HG02884 (cell line): Measurements from ENCODE around the gene SH3TC1.

Source experiments
- ATAC-seq: cut with Tn5 transposase; IDR thresholded peaks from one replicate; pipeline ENCODE4 v1.9.1; 2021; ENCODE audit warnings: mild to moderate bottlenecking, moderate library complexity; ENCODE audit not compliant: unreplicated experiment

Gene SH3TC1

DNA sequence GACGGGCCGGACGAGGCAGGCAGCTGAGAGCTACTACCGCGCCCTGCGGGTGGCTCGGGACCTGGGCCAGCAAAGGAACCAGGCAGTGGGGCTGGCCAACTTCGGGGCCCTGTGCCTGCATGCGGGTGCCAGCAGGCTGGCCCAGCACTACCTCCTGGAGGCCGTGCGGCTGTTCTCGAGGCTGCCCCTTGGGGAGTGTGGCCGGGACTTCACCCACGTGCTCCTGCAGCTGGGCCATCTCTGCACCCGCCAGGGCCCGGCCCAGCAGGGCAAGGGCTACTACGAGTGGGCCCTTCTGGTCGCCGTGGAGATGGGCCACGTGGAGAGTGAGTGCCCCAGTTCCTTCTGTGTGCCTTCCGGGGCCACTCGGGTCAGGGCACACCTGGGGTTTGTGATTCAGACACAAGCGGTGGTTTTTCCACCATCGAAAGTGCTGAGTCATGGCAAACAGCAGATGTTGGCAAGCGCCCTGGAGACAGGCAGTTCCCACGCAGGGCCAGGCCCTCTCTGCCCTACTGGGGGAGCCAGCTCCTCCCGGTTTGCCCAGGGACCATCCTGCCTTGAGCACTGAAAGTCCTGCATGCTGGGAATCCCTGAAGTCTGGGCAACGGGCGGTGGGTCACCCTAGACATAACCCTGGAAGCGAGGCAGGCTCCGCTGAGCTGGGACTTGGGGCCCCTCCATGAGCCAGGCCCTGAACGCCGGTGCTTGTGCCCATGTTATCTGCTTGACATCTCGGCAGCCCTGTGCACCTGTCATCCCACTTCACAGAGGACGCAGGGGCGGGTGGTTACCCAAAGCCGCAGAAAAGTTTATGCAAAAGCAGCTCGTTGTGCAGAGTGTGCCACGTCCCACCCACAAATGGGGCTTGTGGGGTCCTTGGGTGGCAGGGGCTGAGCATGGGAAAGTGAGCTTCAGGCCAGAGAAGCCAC, 29.5 kb downstream of the SH3TC1 start:
- ATAC-seq = peak; percentile 70

DNA sequence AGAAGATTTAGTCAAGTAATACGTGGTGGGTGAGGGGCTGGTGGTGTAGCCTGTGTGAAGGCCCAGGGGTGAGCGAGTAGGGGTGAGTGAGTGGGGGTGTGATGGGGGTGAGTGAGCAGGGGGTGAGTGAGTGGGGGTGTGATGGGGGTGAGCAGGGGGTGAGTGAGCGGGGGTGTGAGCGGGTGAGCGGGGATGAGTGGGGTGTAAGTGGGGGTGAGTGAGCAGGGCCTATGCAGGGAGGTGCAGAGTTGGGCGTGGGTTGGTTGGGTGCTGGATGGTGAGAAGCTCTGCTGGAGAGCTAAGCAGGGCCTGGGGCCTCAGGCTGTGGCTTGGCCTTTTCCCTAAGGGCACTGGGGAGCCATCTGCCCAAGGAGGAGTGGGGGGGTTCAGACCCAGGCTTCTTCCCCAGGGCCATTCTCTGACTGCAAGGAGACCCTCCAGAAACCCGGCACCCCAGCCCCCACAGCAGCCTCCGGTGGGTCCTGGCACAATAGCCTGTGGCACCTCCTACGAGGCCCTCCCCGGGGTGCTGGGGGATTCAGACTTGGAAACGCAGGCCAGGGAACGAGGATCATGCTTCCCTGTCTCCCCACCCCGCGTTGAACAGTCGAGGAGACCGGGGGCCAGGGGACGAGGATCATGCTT, 30.4 kb downstream of the SH3TC1 start:
- no peak for ATAC-seq

DNA sequence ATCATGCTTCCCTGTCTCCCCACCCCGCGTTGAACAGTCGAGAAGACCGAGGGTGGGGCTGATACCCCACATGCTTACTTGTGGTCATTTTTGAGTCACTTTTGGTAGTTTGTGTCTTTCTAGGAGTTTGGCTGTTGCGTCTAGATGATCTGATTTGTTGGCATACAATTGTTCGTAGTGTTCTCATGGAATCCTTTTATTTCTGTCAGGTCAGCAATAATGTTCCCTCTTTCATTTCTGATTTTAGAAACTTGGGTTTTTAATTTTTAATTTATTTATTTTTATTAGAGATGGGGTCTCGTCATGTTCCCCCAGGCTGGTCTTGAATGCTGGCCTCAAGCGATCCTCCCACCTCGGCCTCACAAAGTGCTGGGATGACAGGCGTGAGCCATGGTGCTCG, 30.9 kb downstream of the SH3TC1 start:
- no peak for ATAC-seq

DNA sequence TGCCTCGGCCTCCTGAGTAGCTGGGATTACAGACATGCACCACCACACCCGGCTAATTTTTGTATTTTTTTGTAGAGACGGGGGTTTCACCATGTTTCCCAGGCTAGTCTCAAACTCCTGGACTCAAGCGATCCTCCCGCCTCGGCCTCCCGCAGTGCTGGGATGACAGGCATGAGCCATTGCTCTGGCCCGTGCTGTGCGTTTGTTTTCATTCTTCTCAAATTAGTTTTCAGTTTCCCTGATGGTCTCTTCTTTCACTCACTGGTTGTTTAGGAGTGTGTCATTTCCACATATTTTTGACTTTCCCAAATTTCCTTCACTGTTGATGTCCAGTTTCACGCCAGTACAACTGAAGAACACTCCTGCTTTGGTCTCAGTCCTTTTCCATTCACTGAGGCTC, 31.8 kb downstream of the SH3TC1 start:
- ATAC-seq = no peak

DNA sequence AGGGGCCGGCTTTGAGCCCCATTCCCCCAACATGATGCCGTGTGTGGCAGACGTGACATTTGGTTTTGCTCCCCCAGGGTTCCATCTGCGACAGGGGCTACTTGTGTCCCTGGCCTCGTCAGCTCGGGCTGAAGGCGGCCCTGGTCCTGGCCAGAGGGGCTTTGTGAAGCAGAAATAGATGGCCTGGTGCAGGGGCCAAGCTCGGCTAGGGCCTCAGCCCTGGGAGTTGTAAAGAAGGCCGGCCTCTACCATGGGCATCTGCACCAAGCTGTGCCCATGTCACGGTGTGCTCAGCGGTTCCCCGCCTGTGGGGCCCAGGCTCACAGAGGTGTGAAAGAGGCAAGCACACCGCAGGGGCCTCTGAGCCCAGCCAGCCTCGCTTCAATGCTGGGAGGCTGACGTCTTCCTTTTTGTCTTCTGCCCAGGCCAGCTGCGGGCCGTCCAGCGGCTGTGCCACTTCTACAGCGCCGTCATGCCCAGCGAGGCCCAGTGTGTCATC, 32.5 kb downstream of the SH3TC1 start:
- no peak for ATAC-seq

DNA sequence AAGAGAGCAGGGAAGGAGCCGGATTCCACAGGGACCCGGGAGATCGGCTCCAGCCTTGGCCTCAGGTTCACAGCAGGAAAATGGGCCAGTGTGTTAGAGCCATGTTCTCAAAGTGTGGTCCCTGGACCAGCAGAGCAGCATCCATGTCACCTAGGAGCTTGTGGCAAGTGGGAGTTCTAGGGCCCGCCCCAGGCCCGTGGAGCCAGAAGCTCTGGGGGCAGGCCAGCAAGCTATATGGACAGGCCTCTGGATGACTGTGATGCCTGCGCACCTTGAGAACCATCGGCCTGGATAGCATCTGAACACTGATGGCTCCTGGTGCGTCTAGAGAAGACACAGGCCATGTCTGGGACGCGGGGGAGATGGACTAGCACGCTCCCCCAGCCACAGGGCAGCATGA, 33.7 kb downstream of the SH3TC1 start:
- no peak for ATAC-seq

DNA sequence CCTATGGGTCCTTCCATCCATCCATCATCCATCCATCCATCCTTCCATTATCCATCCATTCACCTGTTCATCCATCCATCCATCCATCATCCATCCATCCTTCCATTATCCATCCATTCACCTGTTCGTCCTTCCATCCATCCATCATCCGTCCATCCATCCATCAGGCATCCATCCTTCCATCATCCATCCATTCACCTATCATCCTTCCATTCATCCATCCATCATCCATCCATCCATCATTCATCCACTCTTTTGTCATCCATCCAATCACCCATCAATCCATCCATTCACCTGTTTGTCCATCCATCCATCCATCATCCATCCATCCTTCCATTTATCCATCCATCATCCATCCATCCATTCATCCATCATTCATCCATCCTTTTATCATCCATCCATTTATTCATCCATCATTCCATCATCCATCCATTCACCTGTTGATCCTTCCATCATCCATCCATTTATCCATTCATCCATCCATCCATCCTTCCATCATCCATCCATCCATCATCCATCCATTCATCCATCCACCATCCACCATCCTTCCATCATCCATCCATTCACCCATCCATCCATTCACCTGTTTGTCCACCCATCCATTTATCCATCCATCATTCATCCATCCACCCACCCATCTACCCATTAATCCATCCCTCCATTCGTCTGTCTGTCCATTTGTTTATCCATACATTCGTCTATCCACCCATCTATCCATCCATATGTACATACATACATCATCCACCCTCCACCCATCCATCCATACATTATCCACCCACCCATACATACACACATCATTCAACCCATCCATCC, 34.8 kb downstream of the SH3TC1 start:
- ATAC-seq = no peak

DNA sequence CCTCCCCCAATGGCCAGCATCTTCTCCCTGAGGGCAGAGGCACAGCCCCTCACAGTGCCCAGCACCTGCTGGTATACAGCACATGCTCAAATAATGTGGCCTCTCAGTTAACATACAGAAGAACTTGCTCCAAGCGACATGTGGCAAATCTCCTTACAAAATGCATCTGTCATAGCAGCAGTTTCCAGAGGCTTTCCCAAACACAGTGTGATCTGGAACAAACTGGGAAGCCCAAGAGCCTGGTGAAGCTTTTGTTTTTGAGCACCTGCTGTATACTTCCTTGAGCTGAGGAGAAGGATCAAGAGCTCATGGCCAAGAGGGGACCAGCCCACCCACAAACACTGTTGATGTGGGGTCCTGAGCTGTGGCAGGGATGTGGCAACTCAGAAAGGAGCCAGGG, 35.6 kb downstream of the SH3TC1 start:
- no peak for ATAC-seq

DNA sequence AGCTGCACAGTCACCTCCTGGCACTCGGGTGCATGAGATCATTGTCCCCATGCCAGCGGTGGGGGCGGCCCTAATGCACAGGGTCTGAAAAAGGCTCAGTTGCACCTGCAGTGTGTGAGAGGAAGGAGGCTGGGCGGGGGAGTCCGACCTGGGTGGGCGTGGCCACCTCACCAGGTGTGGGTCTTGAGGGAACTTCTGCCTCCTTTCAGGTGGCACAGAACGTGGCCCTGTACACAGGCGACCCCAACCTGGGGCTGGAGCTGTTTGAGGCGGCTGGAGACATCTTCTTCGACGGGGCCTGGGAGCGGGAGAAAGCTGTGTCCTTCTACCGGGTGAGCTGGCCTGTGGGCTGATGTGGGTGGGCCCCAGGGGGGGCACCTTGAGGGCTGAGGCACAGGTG, 36.1 kb downstream of the SH3TC1 start:
- ATAC-seq = no peak

DNA sequence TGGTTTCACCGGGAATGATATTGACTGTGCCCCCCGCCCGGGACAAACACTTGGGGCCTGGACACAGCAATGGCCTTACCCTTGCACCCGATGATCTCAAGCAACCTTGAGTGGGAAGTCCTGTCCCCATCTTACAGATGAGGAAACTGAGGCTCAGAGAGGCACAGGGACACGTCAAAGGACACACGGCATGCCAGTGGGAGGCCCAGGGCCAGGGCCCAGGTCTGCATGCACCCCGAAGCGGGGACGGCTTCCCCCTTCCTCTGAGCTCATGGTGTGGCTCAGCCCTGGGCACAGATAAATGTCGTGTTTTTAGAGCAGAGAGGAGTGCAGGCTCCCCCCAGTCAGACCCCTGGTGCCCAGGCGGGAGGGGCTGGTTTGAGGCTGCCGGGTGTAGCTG, 36.6 kb downstream of the SH3TC1 start:
- no peak for ATAC-seq

DNA sequence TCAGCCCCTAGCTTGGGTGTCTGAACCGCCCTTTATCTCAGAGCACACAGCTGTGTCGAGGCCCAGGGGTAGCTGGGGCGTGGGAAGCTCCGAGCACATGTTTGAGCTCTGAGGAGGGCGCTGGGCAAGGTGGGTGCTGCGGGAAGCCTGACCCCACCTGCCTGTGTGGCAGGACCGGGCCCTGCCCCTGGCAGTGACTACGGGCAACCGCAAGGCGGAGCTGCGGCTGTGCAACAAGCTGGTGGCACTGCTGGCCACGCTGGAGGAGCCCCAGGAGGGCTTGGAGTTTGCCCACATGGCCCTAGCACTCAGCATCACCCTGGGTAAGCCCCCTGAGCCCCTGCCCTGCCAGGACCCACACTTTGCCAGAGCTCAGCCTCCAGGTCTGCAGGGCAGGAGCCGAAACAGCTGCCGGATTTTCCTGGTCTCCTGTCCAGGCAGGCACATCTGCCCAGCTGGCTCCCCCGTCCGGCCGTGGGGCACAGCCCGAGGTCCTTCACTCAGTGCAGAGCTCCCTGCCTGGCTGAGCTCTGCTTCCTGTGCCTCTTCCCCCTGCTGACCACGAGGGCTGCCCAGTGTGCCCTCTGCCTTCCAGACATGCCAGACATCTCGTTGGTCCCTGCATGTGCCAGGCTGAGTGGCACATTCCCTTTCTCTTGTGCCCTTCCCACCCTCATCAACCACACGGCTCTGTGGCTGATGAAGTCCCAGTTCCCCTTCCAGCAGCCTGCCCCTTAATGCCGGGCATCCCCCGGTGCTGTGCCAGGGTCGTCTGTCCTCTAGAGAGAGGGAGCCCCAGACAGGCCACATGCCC, 37.2 kb downstream of the SH3TC1 start:
- ATAC-seq = no peak

DNA sequence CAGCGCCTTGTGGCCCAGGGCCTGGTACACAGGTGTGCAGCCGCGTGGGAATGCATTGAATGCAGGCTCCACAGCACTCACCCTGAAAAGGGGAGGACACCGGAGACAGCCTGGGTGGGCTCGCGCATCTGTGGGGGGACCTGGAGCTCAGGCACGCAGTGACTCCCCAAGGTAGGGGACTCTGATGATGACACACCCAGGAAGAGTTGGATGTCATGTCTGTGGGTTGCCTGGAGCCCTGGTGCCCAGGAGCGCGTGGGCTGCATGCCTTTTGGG, 37.8 kb downstream of the SH3TC1 start:
- ATAC-seq = no peak

DNA sequence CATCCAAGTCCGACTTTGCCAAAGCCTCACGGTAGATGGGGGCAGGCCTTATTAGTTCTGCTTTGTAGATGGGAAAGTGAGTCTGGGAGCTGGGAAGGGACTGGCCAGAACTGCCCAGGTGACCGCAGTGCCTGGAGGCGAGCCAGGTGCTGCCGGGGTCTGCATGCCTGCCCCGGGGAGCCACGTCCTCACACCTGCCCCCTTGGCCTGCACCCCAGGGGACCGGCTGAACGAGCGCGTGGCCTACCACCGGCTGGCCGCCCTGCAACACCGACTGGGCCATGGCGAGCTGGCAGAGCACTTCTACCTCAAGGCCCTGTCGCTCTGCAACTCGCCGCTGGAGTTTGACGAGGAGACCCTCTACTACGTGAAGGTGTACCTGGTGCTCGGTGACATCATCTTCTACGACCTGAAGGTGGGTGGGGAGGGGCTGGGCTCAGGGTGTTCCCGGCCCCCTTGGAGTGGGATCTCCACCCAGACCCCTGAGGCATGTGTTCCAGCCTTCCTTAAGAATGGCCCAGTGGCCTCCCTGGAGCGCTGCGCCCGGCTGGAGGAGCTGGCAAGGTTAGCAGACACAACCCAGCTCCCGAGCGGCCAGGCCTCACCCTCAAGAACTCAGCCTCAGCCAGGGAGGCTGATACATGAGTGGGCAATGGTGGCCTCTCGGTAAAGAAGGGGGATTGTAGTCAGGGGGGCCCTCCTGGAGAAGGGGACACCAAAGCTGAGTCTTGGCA, 38.3 kb downstream of the SH3TC1 start:
- no peak for ATAC-seq

DNA sequence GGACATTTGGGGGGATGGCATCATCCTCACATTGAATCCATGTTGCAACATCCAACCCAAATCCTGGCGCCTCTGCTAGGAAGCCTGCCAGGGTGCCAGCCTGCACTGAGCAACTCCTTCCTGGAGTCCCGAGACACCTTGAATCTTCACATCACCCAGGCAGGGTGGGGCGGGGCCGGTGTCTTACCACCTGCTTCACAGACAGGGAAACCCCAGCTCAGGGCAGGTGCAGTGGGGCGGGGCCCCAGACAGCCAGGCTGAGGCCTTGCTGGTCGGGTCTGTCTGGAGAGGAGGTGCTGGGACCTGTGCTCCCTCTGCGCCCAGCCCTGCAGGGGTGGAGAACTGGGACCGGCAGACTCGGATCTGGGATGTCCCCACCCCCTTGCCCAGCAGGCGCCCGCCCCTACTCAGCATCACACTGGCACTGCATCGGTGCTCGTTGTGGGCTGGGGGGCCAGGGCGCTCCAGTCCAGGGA, 39.0 kb downstream of the SH3TC1 start:
- no peak for ATAC-seq

DNA sequence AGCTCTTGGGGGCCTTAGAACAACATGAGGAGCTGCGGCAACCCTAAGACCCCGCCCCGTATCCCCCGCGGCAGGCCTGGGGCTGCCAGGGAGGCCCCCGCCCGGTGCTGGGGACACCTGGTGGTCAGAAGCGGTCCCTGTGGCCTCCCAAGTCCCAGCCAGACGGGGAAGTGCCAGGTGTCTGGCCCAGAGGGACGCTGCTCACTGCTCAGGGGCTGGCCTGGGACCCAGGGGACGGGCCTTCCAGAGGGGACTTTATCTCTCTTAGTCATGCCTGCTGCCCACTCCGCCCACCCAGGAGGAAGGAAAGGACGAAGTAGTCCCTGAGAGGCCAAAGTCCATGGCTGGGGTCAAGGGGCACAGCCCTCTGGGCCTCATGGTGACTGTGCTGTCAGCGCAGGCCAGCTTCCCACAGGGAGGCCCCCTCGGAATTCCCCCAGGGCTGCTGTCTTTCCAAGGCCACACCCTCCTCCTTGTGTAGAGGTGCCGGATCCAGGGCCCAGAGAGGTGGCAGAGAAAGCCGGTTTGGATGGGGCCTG, 39.5 kb downstream of the SH3TC1 start:
- ATAC-seq = no peak

DNA sequence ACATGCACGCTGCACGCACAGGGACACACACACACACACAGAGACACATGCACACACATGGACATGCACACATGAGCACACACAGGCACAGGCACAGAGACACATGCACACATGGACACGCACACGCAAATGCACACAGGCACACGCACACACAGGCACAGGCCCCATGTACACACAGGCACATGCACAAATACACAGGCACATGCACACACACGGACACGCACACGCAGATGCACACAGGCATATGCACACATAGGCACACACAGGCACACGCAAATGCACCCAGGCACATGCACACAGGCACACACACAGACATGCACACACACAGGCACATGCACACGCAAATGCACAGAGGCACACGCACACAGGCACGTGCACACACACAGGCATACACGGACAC, 40.1 kb downstream of the SH3TC1 start:
- no peak for ATAC-seq

DNA sequence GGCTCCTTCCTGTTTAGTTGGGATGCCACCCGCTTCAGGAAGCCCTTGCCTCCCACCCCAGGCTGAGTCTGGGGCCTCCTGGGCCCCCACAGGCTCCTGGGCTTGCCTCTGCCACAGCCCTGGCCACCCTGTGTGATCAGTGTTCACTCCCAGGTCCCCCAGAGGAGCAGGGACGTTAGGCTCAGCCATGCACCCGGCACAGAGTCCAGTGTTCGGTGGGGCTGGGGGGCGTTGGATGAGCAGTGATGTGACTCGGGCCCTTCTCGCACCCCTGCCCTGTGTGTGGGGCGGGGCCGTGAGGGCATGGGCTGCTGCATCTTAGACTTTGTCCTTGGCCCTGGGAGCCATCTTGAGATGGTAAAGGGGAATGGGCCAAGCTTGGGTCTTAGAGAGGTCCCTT, 40.6 kb downstream of the SH3TC1 start:
- ATAC-seq = no peak

DNA sequence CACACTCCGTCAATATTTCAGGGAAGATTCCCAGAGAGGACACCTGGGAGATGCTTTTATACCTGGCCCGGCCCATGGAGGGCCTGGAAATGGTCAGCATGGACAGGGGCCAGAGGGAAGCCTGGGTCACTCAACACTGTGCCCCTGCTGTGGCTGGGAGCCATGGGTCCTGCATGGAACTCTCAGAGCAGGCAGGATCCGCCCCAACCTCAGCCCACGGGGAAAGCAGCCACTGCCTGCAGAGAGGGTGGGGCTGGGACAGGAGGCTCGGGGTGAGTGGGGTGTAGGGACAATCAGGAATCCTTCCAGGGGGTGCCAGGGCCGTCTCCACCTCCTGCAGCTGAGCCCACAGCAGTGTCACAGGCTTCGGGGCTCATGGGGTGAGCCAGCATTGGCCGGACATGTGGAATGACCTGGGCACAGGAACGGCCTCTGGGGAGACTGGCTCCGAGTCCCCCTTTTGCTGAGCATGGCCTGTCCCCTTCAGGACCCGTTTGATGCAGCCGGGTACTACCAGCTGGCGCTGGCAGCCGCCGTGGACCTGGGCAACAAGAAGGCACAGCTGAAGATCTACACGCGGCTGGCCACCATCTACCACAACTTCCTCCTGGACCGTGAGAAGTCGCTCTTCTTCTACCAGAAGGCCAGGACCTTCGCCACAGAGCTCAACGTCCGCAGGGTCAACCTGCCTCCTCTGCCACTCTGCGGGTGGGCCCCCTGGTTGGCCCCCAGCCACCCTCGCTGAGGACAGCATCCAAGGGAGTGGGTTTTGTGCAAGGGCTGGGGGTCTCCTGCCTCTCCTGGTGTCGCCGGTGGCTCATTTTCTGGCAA, 41.3 kb downstream of the SH3TC1 start:
- no peak for ATAC-seq
